ENCODE data around the gene SYAP1. TPM values are rescaled to one million over a fixed set of nuclear protein-coding genes. Genes with fewer than 3 reads are reported as not detected.
A peak's percentile ranks its signal among the peaks of the same experiment; 100 is the strongest.
"Not testable (repeated sequence)": the region's sequence is repeated elsewhere in the genome, so short reads cannot be mapped to it uniquely, and the experiment has no call there.

The SYAP1 gene
- total and polyA plus RNA-seq, 5 donors from 2014 or later: 12.0 to 69.9 (median 18.7) TPM

DNA sequence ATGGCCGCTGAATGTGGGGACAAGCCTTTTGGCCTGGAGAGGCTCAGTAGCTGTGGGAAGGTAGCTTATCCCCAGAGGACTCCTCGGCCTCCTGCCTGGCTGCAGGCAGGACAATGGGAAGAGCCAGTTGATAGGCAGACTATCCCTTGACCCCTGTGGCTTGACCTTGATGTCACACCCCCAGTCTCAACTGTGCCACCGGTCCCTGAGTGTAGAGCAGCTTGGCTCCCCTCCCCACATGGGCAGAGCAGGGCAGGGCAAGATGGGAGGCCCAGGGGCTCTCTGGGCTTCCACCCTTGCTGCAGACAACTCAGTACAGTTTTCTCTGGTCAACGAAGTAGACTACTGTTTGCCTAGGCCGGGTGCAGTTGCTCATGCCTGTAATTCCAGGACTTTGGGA is 25.7 kb downstream of the SYAP1 start:
- peaks cover 0 to 6% (median 1%) of the 10 kb centered on the region in 4 donors for H3K4me1 Mint-ChIP-seq
- H3K36me3 Mint-ChIP-seq: peaks cover 44% of the 10 kb centered on the region
- no peaks in the 10 kb centered on the region for H3K27me3 ChIP-seq (ENCODE audit: control insufficient read depth, insufficient read depth, low read length)
- no peak overlapping the region for H3K4me3 ChIP-seq (ENCODE audit: low read depth, low read length)
- ATAC-seq (ENCODE audit: low read depth in 2 of 2): no peak
- H3K36me3 ChIP-seq (ENCODE audit: control insufficient read depth, insufficient read depth, low read length): peaks cover 52% of the 10 kb centered on the region
- DNase-seq: no peak
- no peaks in the 10 kb centered on the region for H3K9me3 ChIP-seq (ENCODE audit: control insufficient read depth in 2 of 2, low read length in 2 of 2)
- H3K27ac Mint-ChIP-seq: no peak overlapping the region
- H3K27ac ChIP-seq (ENCODE audit: insufficient read depth, low read length, poor library complexity, severe bottlenecking): no peak overlapping the region
- no peak overlapping the region for H3K4me3 Mint-ChIP-seq
- no peaks in the 10 kb centered on the region for H3K9me3 Mint-ChIP-seq
- no peaks in the 10 kb centered on the region for H3K4me1 ChIP-seq (ENCODE audit: control insufficient read depth, insufficient read depth, low read length, poor library complexity, severe bottlenecking)
- H3K27me3 Mint-ChIP-seq: no peaks in the 10 kb centered on the region

DNA sequence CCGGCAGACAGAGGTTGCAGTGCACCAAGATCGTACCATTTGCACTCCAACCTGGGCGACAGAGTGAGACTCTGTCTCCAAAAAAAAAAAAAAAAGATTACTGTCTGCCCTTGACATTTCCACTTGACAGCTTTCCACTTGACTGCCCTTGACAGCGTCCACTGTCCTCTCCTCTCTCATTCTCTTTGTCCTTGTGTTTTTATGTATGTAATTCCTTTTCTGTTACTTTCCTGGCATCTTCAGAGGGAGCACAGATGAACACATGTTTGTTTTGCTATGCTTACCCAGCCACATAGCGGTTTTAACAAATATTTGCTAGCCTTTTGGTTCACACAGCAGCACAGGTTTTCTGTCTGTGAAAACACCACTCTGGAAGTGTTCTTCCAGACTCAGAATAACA is 26.2 kb downstream of the SYAP1 start:
- peaks cover 53% of the 10 kb centered on the region for H3K36me3 ChIP-seq (ENCODE audit: control insufficient read depth, insufficient read depth, low read length)
- Mint-ChIP-seq H3K27me3 (no peaks in the 10 kb centered on the region), H3K27ac (no peak overlapping the region), H3K9me3 (no peaks in the 10 kb centered on the region), H3K4me3 (no peak overlapping the region), H3K4me1 (peaks cover 0 to 2% (median under 1%) of the 10 kb centered on the region in 4 donors), H3K36me3 (peaks cover 47% of the 10 kb centered on the region)
- DNase-seq (no peak), ATAC-seq (ENCODE audit: low read depth in 2 of 2) (no peak)
- no peaks in the 10 kb centered on the region for H3K9me3 ChIP-seq (ENCODE audit: control insufficient read depth in 2 of 2, low read length in 2 of 2)
- H3K4me1 ChIP-seq (ENCODE audit: control insufficient read depth, insufficient read depth, low read length, poor library complexity, severe bottlenecking): no peaks in the 10 kb centered on the region
- H3K4me3 ChIP-seq (ENCODE audit: low read depth, low read length): no peak overlapping the region
- no peaks in the 10 kb centered on the region for H3K27me3 ChIP-seq (ENCODE audit: control insufficient read depth, insufficient read depth, low read length)
- no peak overlapping the region for H3K27ac ChIP-seq (ENCODE audit: insufficient read depth, low read length, poor library complexity, severe bottlenecking)

DNA sequence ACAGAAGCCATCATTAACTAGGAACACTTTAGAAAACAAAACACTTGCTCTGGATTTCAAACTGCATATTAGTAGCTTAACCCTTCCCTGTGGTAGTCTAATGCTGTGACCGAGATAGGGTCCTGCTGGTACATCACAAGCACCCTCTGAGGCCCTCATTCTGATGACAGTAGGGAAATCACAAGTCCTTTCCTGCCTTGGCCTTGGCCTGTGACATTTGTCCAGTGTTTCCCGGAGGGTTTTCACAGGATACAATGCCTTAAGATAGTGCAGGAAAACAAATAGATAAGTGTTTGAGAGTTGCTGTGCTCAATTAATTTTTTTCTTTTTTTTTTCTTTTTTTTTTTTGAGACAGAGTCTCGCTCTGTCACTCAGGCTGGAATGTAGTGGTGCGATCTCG is 29.0 kb downstream of the SYAP1 start:
- Mint-ChIP-seq H3K27ac (no peak overlapping the region), H3K36me3 (peaks cover 48% of the 10 kb centered on the region), H3K4me1 (peaks cover 0 to 2% (median under 1%) of the 10 kb centered on the region in 4 donors), H3K27me3 (no peaks in the 10 kb centered on the region), H3K9me3 (no peaks in the 10 kb centered on the region), H3K4me3 (no peak overlapping the region)
- Histone ChIP-seq H3K27me3 (ENCODE audit: control insufficient read depth, insufficient read depth, low read length) (no peaks in the 10 kb centered on the region), H3K9me3 (ENCODE audit: control insufficient read depth in 2 of 2, low read length in 2 of 2) (no peaks in the 10 kb centered on the region), H3K27ac (ENCODE audit: insufficient read depth, low read length, poor library complexity, severe bottlenecking) (no peak overlapping the region), H3K4me1 (ENCODE audit: control insufficient read depth, insufficient read depth, low read length, poor library complexity, severe bottlenecking) (no peaks in the 10 kb centered on the region), H3K36me3 (ENCODE audit: control insufficient read depth, insufficient read depth, low read length) (peaks cover 43% of the 10 kb centered on the region), H3K4me3 (ENCODE audit: low read depth, low read length) (no peak overlapping the region)
- DNase-seq: no peak
- no peak for ATAC-seq (ENCODE audit: low read depth in 2 of 2)

DNA sequence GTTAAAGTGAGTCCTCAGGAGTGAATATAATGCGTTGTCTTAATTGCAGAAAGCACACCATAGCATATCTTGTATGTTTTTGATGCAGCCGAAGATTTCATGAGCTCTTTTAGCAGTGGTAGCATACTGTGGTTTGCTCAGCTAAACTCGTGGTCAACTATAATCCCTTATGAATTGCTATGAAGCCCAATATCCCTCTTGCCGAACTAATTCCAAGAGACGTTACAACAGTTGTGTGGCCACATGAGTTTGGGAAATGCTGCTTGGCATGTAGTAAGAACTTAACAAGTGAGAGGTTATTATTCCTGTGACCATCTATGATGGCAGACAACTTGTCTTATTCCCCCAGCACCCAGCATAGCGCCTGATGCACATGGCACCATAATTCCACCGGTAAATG is 30.7 kb downstream of the SYAP1 start:
- no peak overlapping the region for H3K27ac Mint-ChIP-seq

DNA sequence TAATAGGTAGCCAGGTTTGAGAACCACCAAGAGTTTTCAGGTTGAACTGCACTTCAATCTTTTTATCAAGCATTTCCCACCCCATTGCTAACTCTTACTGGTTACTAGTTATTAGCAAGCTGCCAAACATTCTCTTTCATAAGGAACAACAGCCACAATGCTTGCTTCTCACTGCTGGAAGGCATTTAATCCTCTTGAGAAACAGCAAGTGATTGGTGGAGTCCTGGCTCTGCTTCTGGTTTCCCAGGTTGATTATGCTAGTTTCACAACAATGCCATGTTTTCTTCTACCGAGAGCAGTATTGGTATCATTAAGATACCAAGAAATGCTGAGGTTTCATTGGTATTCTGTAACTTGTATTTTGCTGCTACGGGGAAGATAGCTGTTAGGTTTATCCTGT is 34.6 kb downstream of the SYAP1 start:
- Mint-ChIP-seq H3K9me3 (no peaks in the 10 kb centered on the region), H3K27me3 (no peaks in the 10 kb centered on the region), H3K27ac (peak overlapping the region in 2 of 3 donors; percentile 47 to 71), H3K4me1 (peaks cover 0 to 5% (median under 1%) of the 10 kb centered on the region in 4 donors), H3K36me3 (peaks cover 54% of the 10 kb centered on the region), H3K4me3 (no peak overlapping the region)
- no peak for DNase-seq
- Histone ChIP-seq H3K36me3 (ENCODE audit: control insufficient read depth, insufficient read depth, low read length) (peaks cover 30% of the 10 kb centered on the region), H3K9me3 (ENCODE audit: control insufficient read depth in 2 of 2, low read length in 2 of 2) (no peaks in the 10 kb centered on the region), H3K27me3 (ENCODE audit: control insufficient read depth, insufficient read depth, low read length) (no peaks in the 10 kb centered on the region), H3K27ac (ENCODE audit: insufficient read depth, low read length, poor library complexity, severe bottlenecking) (no peak overlapping the region), H3K4me3 (ENCODE audit: low read depth, low read length) (no peak overlapping the region), H3K4me1 (ENCODE audit: control insufficient read depth, insufficient read depth, low read length, poor library complexity, severe bottlenecking) (no peaks in the 10 kb centered on the region)
- no peak for ATAC-seq (ENCODE audit: low read depth in 2 of 2)

More for the DNA sequence above, 30.7 kb downstream of the SYAP1 start:
- no peak overlapping the region for H3K27ac ChIP-seq (ENCODE audit: insufficient read depth, low read length, poor library complexity, severe bottlenecking)
- H3K27me3 ChIP-seq (ENCODE audit: control insufficient read depth, insufficient read depth, low read length): no peaks in the 10 kb centered on the region
- Mint-ChIP-seq H3K4me3 (no peak overlapping the region), H3K9me3 (no peaks in the 10 kb centered on the region), H3K27me3 (no peaks in the 10 kb centered on the region), H3K4me1 (peaks cover 0 to 5% (median under 1%) of the 10 kb centered on the region in 4 donors), H3K36me3 (peaks cover 50% of the 10 kb centered on the region)
- no peaks in the 10 kb centered on the region for H3K4me1 ChIP-seq (ENCODE audit: control insufficient read depth, insufficient read depth, low read length, poor library complexity, severe bottlenecking)
- no peak for DNase-seq
- H3K9me3 ChIP-seq (ENCODE audit: control insufficient read depth in 2 of 2, low read length in 2 of 2): no peaks in the 10 kb centered on the region
- peaks cover 37% of the 10 kb centered on the region for H3K36me3 ChIP-seq (ENCODE audit: control insufficient read depth, insufficient read depth, low read length)
- no peak overlapping the region for H3K4me3 ChIP-seq (ENCODE audit: low read depth, low read length)
- ATAC-seq (ENCODE audit: low read depth in 2 of 2): no peak

DNA sequence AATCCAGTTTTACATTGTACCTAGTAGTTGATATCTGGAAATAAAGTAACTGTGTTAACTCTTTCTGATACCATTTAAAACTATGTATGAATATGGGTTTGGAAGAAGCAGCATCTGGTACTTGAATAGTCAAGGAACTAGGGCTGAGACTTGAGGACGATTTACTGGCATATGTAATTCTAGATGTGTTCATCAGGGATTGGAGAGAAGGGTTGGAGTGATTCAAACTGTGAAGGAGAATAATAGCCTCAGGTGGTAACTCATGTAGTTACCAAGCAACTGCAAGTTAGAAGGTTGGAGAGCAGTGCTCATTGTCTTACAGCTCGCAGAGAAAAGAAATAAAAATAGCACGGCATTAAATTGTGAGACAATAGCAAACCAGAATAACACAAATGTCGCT is 37.3 kb downstream of the SYAP1 start:
- no peak for DNase-seq
- Mint-ChIP-seq H3K9me3 (no peaks in the 10 kb centered on the region), H3K27ac (no peak overlapping the region), H3K4me1 (peaks cover 0 to 5% (median under 1%) of the 10 kb centered on the region in 4 donors), H3K36me3 (peaks cover 58% of the 10 kb centered on the region), H3K27me3 (no peaks in the 10 kb centered on the region), H3K4me3 (no peak overlapping the region)
- Histone ChIP-seq H3K9me3 (ENCODE audit: control insufficient read depth in 2 of 2, low read length in 2 of 2) (no peaks in the 10 kb centered on the region), H3K4me1 (ENCODE audit: control insufficient read depth, insufficient read depth, low read length, poor library complexity, severe bottlenecking) (no peaks in the 10 kb centered on the region), H3K27ac (ENCODE audit: insufficient read depth, low read length, poor library complexity, severe bottlenecking) (no peak overlapping the region), H3K27me3 (ENCODE audit: control insufficient read depth, insufficient read depth, low read length) (no peaks in the 10 kb centered on the region), H3K4me3 (ENCODE audit: low read depth, low read length) (no peak overlapping the region), H3K36me3 (ENCODE audit: control insufficient read depth, insufficient read depth, low read length) (peaks cover 41% of the 10 kb centered on the region)
- ATAC-seq (ENCODE audit: low read depth in 2 of 2): no peak

DNA sequence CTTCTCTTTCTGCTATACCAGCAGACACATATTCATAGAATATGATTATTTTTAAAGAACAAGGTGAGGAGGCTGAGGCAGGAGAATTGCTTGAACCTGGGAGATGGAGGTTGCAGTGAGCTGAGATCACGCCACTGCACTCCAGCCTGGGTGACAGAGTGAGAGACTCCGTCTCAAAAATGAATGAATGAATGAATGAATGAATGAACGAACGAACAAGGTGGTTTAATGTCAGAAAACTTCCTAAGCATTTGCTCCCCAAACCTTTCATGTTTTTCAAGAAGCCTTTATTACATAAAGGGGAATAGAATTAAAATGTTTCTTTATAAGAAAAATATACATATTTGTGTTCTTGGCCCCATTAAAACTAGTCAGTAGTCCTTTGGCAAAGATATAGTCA is 42.1 kb downstream of the SYAP1 start:
- not testable (repeated sequence) for H3K4me3 Mint-ChIP-seq; H3K27ac Mint-ChIP-seq; H3K4me3 ChIP-seq (ENCODE audit: low read depth, low read length); H3K4me1 ChIP-seq (ENCODE audit: control insufficient read depth, insufficient read depth, low read length, poor library complexity, severe bottlenecking); H3K27ac ChIP-seq (ENCODE audit: insufficient read depth, low read length, poor library complexity, severe bottlenecking); DNase-seq; ATAC-seq (ENCODE audit: low read depth in 2 of 2); H3K4me1 Mint-ChIP-seq; H3K9me3 Mint-ChIP-seq; H3K27me3 Mint-ChIP-seq; H3K9me3 ChIP-seq (ENCODE audit: control insufficient read depth in 2 of 2, low read length in 2 of 2); H3K27me3 ChIP-seq (ENCODE audit: control insufficient read depth, insufficient read depth, low read length)
- peaks cover 24% of the 10 kb centered on the region for H3K36me3 ChIP-seq (ENCODE audit: control insufficient read depth, insufficient read depth, low read length)
- H3K36me3 Mint-ChIP-seq: peaks cover 25% of the 10 kb centered on the region

DNA sequence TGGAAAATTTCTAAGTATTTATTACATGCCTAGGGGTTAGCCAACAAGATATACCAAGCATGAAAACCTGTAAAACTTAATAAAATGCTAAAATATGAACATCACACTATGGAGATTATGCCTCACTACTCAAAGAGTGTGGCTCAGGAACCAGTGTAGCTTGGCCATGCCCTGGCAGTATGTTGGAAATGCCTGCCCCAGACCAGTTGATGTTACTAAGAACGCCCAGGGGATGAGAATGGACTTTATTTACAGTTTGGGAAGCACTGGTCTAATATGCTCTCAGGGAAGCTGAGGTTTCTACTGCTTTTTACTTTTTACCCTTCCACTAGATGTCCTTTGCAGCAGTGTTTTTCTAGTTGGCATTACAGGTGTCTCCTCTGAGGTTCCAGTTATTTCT is 43.2 kb downstream of the SYAP1 start:
- no peak for ATAC-seq (ENCODE audit: low read depth in 2 of 2)
- no peaks in the 10 kb centered on the region for H3K4me1 ChIP-seq (ENCODE audit: control insufficient read depth, insufficient read depth, low read length, poor library complexity, severe bottlenecking)

More for the DNA sequence above, 43.2 kb downstream of the SYAP1 start:
- H3K36me3 ChIP-seq (ENCODE audit: control insufficient read depth, insufficient read depth, low read length): peaks cover 19% of the 10 kb centered on the region
- no peaks in the 10 kb centered on the region for H3K27me3 ChIP-seq (ENCODE audit: control insufficient read depth, insufficient read depth, low read length)
- H3K27ac Mint-ChIP-seq: peak overlapping the region in 1 of 3 donors; percentile 82
- DNase-seq: no peak
- no peaks in the 10 kb centered on the region for H3K27me3 Mint-ChIP-seq
- H3K9me3 Mint-ChIP-seq: peaks cover 0 to 2% (median 0%) of the 10 kb centered on the region in 7 donors
- no peaks in the 10 kb centered on the region for H3K4me1 Mint-ChIP-seq
- H3K27ac ChIP-seq (ENCODE audit: insufficient read depth, low read length, poor library complexity, severe bottlenecking): no peak overlapping the region
- H3K9me3 ChIP-seq (ENCODE audit: control insufficient read depth in 2 of 2, low read length in 2 of 2): no peaks in the 10 kb centered on the region
- H3K4me3 ChIP-seq (ENCODE audit: low read depth, low read length): no peak overlapping the region
- H3K36me3 Mint-ChIP-seq: peaks cover 17% of the 10 kb centered on the region
- H3K4me3 Mint-ChIP-seq: no peak overlapping the region
